ENCODE measurements around the gene LURAP1L. TPM values are rescaled to one million over a fixed set of nuclear protein-coding genes. Genes with fewer than 3 reads are reported as not detected.

Gene LURAP1L
- total RNA-seq, 2 experiments from 2014 or later, result not detected

DNA sequence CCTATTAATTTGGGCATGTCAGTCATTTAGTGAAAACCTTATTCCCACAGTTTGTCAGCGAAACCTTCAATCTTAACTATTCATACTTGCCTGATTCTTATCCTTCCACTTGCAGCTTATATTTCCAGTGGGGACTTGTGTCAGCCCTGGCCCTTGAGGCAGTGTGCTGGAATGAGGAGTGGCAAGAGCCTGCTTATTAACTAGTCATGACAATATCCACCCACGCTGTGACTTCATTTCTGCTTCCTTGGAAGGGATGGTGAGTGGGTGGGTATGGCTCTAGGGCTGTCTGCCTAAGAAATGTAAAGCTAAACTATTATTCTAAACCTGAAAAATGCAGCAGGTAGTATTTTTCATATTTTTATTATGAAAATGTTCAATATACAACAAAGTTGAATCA is 34.0 kb upstream of the LURAP1L start:
- no peak for DNase-seq (ENCODE audit: low spot score)
- intact Hi-C loops (cut with micrococcal nuclease; ENCODE audit: unreplicated experiment), result no loop called here
- no peaks in the 10 kb centered on the region for H3K9me2 ChIP-seq (ENCODE audit: insufficient read depth, low read length)
- H4K20me1 ChIP-seq (ENCODE audit: insufficient read depth, low read length), result no peaks in the 10 kb centered on the region
- no peaks in the 10 kb centered on the region for H3K9me3 ChIP-seq (ENCODE audit: low read length)
- H3K4me3 ChIP-seq (ENCODE audit: low read depth, low read length, poor library complexity, severe bottlenecking), result no peak overlapping the region
- no peak overlapping the region for H3K27ac ChIP-seq (ENCODE audit: low read depth, low read length, poor library complexity, severe bottlenecking)
- CTCF ChIA-PET (ENCODE audit: unreplicated experiment), result no interaction called here
- TF ChIP-seq, protein P1, sequence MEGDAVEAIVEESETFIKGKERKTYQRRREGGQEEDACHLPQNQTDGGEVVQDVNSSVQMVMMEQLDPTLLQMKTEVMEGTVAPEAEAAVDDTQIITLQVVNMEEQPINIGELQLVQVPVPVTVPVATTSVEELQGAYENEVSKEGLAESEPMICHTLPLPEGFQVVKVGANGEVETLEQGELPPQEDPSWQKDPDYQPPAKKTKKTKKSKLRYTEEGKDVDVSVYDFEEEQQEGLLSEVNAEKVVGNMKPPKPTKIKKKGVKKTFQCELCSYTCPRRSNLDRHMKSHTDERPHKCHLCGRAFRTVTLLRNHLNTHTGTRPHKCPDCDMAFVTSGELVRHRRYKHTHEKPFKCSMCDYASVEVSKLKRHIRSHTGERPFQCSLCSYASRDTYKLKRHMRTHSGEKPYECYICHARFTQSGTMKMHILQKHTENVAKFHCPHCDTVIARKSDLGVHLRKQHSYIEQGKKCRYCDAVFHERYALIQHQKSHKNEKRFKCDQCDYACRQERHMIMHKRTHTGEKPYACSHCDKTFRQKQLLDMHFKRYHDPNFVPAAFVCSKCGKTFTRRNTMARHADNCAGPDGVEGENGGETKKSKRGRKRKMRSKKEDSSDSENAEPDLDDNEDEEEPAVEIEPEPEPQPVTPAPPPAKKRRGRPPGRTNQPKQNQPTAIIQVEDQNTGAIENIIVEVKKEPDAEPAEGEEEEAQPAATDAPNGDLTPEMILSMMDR (conservative IDR thresholded peaks at IDR 0.05; ENCODE audit: low read length), result no peak
- TF ChIP-seq EZH2phosphoT487 (IDR thresholded peaks at IDR 0.05; ENCODE audit: borderline replicate concordance, low read depth, low read length), result no peak
- H3K4me2 ChIP-seq (ENCODE audit: low read length), result no peak overlapping the region
- BruUV-seq (replicated peaks), result no TSS peak
- no peaks in the 10 kb centered on the region for H3K79me2 ChIP-seq (ENCODE audit: insufficient read depth, low read depth, low read length)
- POLR2A ChIA-PET, result interaction anchor here (0.6 kb wide), 1 partner anchor 1791 kb away, joined by 10 read pairs; no protein-coding TSS in a partner anchor
- H2AFZ ChIP-seq (ENCODE audit: low read length), result no peak overlapping the region
- H3K36me3 ChIP-seq (ENCODE audit: insufficient read depth, low read length), result no peaks in the 10 kb centered on the region
- no peaks in the 10 kb centered on the region for H3K4me1 ChIP-seq (ENCODE audit: insufficient read depth, low read length, poor library complexity, severe bottlenecking)

DNA sequence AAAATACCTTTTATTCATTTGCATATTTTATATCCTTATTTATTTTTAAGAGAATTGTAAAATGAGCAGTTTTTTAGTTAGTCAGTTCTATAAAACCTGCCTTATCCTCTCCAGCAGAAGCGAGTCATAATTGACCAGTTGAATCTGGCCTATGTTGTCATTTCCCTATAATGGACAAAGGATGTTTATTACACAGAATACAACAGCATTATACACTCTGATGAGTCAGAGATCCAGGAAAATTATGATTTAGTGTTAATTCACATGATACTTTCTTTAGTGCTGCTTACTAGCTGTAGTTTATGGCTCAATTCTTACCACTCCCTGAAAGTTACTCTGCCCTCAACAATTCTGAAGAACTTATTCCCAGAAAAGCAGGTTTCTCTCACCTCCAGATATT is 26.8 kb upstream of the LURAP1L start:
- no peaks in the 10 kb centered on the region for H3K9me2 ChIP-seq (ENCODE audit: insufficient read depth, low read length)
- H3K79me2 ChIP-seq (ENCODE audit: insufficient read depth, low read depth, low read length), result no peaks in the 10 kb centered on the region
- no peaks in the 10 kb centered on the region for H3K4me1 ChIP-seq (ENCODE audit: insufficient read depth, low read length, poor library complexity, severe bottlenecking)
- DNase-seq (ENCODE audit: low spot score), result no peak
- TF ChIP-seq, protein P1 (conservative IDR thresholded peaks at IDR 0.05; ENCODE audit: low read length), result no peak
- TF ChIP-seq EZH2phosphoT487 (IDR thresholded peaks at IDR 0.05; ENCODE audit: borderline replicate concordance, low read depth, low read length), result no peak
- H3K4me3 ChIP-seq (ENCODE audit: low read depth, low read length, poor library complexity, severe bottlenecking), result no peak overlapping the region
- H2AFZ ChIP-seq (ENCODE audit: low read length), result no peak overlapping the region
- H3K9me3 ChIP-seq (ENCODE audit: low read length), result no peaks in the 10 kb centered on the region
- H3K4me2 ChIP-seq (ENCODE audit: low read length), result no peak overlapping the region
- H4K20me1 ChIP-seq (ENCODE audit: insufficient read depth, low read length), result no peaks in the 10 kb centered on the region
- no peaks in the 10 kb centered on the region for H3K36me3 ChIP-seq (ENCODE audit: insufficient read depth, low read length)
- CTCF ChIA-PET (ENCODE audit: unreplicated experiment), result no interaction called here
- POLR2A ChIA-PET, result interaction anchor here (0.9 kb wide), 1 partner anchor 1993 kb away, joined by 3 read pairs; no protein-coding TSS in a partner anchor
- BruUV-seq (replicated peaks), result no TSS peak
- no peak overlapping the region for H3K27ac ChIP-seq (ENCODE audit: low read depth, low read length, poor library complexity, severe bottlenecking)
- intact Hi-C loops (cut with micrococcal nuclease; ENCODE audit: unreplicated experiment), result no loop called here

DNA sequence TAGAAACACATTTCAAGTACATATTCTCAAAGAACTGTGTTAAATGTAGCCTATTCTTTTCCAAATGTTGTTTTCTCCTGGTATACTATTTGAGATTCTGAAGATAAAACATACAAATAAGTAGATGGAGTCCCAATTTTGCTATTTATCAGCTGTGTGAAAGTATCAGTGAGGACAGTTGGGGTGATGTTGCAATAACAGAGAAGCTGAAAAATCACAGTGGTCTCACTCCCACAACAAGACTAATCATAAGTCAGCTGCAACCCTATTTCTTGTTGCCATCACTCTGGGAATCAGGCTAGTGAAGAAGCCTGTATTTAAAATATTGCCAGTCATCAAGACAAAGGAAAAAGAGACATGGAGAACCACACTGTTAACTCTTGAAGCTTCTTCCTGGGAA is 25.9 kb upstream of the LURAP1L start:
- Histone ChIP-seq H3K27ac (ENCODE audit: low read depth, low read length, poor library complexity, severe bottlenecking) (no peak overlapping the region), H3K79me2 (ENCODE audit: insufficient read depth, low read depth, low read length) (no peaks in the 10 kb centered on the region), H3K4me1 (ENCODE audit: insufficient read depth, low read length, poor library complexity, severe bottlenecking) (no peaks in the 10 kb centered on the region), H4K20me1 (ENCODE audit: insufficient read depth, low read length) (no peaks in the 10 kb centered on the region), H3K4me3 (ENCODE audit: low read depth, low read length, poor library complexity, severe bottlenecking) (no peak overlapping the region), H3K9me2 (ENCODE audit: insufficient read depth, low read length) (no peaks in the 10 kb centered on the region), H3K9me3 (ENCODE audit: low read length) (no peaks in the 10 kb centered on the region), H2AFZ (ENCODE audit: low read length) (no peak overlapping the region), H3K36me3 (ENCODE audit: insufficient read depth, low read length) (no peaks in the 10 kb centered on the region), H3K4me2 (ENCODE audit: low read length) (no peak overlapping the region)
- ChIA-PET CTCF (ENCODE audit: unreplicated experiment) (no interaction called here), POLR2A (interaction anchor here (0.9 kb wide), 1 partner anchor 1994 kb away, joined by 3 read pairs; no protein-coding TSS in a partner anchor)
- intact Hi-C loops (cut with micrococcal nuclease; ENCODE audit: unreplicated experiment), result no loop called here
- no TSS peak for BruUV-seq (replicated peaks)
- no peak for DNase-seq (ENCODE audit: low spot score)
- no peak for TF ChIP-seq EZH2phosphoT487 (IDR thresholded peaks at IDR 0.05; ENCODE audit: borderline replicate concordance, low read depth, low read length)
- TF ChIP-seq, protein P1 (conservative IDR thresholded peaks at IDR 0.05; ENCODE audit: low read length), result no peak

All from OCI-LY7 (cell line).